BLaER1 (cell line): ENCODE data around the gene PLEKHD1.
"Not testable (repeated sequence)": the region's sequence is repeated elsewhere in the genome, so short reads cannot be mapped to it uniquely, and the experiment has no call there.

Experiments
- H3K27ac ChIP-seq: shearing (Covaris generic); formaldehyde crosslinking; 2 replicates; pipeline ENCODE4 v1.8.1; 2022
- H3K27me3 ChIP-seq: shearing (Covaris generic); formaldehyde crosslinking; 2 replicates; pipeline ENCODE4 v1.8.1; 2022
- H3K36me3 ChIP-seq: shearing (Covaris generic); formaldehyde crosslinking; 2 replicates; pipeline ENCODE4 v1.8.1; 2022
- H3K4me1 ChIP-seq: shearing (Covaris generic); formaldehyde crosslinking; 2 replicates; pipeline ENCODE4 v1.8.1; 2022
- H3K4me2 ChIP-seq: shearing (Covaris generic); formaldehyde crosslinking; 2 replicates; pipeline ENCODE4 v1.8.1; 2022
- H3K4me3 ChIP-seq: shearing (Covaris generic); formaldehyde crosslinking; 2 replicates; pipeline ENCODE4 v1.8.1; 2022
- H3K9ac ChIP-seq: shearing (Covaris generic); formaldehyde crosslinking; 2 replicates; pipeline ENCODE4 v1.8.1; 2022
- H3K9me3 ChIP-seq: shearing (Covaris generic); formaldehyde crosslinking; 2 replicates; pipeline ENCODE4 v1.8.1; 2022
- H4K20me1 ChIP-seq: shearing (Covaris generic); formaldehyde crosslinking; 2 replicates; pipeline ENCODE4 v1.8.1; 2022
- Cebpa-rat ChIP-seq: shearing (Covaris generic); IDR thresholded peaks from 2 replicates; pipeline ENCODE4 v1.8.1; 2022

Gene PLEKHD1

DNA sequence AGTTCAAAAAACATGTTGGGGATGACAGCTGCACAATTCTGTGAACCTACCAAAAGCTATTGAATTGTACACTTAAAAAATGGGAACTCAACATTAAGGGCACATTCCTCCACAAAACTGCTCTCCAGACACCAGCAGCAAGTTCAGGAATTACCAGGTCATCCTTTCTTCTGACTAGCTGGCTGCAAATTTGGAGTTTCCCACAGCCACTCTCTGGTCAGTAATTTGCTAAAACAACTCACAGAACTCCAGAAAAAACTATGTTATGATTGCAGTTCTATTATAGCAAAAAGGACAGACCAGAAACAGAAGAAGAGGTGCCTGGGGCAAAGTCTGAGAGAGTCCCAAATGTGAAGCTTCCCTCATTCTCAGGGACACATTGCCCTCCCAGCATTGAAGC, 20.1 kb upstream of the PLEKHD1 start:
- no peak overlapping the region for H3K4me2 ChIP-seq
- no peak overlapping the region for H3K27ac ChIP-seq
- H3K4me1 ChIP-seq, result peaks cover 19% of the 10 kb centered on the region

DNA sequence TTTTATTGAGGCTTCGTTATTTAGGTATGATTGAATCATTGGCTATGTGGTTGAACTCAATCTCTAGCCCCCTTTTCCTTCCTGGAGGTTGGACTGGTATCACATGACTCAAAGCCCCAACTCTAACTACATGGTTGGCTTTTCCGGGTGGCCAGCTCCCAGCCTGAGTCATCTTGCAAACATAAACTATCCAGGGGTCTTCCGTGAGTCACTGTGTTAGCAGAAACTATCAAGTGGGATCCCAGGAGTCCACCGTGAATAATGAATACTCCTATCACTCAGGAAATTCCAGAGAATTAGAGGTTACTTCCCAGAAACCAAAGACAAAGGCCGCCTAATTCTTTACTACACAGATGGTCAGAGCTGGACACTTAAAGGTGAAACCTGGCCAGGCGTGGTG, 19.7 kb upstream of the PLEKHD1 start:
- Histone ChIP-seq H3K27ac (no peak overlapping the region), H3K27me3 (no peaks in the 10 kb centered on the region), H3K36me3 (peaks cover 11% of the 10 kb centered on the region; the same call in 1 of the 2 replicates), H4K20me1 (peaks cover 8% of the 10 kb centered on the region; the same call in 1 of the 2 replicates), H3K4me2 (no peak overlapping the region), H3K4me3 (no peak overlapping the region), H3K9ac (no peak overlapping the region), H3K9me3 (no peaks in the 10 kb centered on the region), H3K4me1 (peaks cover 19% of the 10 kb centered on the region)
- no peak for TF ChIP-seq Cebpa-rat

More for the DNA sequence above, 20.1 kb upstream of the PLEKHD1 start:
- Histone ChIP-seq H3K9ac (no peak overlapping the region), H4K20me1 (peaks cover 8% of the 10 kb centered on the region; the same call in 1 of the 2 replicates), H3K36me3 (peaks cover 11% of the 10 kb centered on the region), H3K9me3 (no peaks in the 10 kb centered on the region), H3K4me3 (no peak overlapping the region), H3K27me3 (no peaks in the 10 kb centered on the region)
- TF ChIP-seq Cebpa-rat, result no peak

DNA sequence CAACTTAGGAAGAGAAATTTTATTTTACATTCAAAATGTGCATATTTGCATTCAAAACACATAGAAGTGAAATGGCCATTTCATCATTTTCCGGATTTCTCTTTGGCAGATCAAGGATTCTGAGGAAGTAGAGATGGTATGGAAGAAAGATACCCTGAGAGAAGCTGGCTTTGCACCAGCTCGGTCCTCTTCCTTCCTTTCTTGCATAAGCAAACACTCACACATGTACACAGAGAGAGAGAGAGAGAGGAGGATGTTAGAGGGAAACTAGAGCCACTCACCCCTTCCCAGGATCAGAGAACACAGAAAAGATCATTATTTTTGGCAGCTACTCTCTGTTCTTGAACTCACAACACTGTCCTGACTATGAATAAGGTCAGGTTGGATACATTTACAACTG, 15.6 kb upstream of the PLEKHD1 start:
- Histone ChIP-seq H3K9me3 (no peaks in the 10 kb centered on the region), H3K27me3 (no peaks in the 10 kb centered on the region), H3K36me3 (0 out of 2 replicates have a peak, but pooled peaks cover 4% of the 10 kb centered on the region), H3K9ac (no peak overlapping the region), H4K20me1 (no peaks in the 10 kb centered on the region), H3K4me2 (no peak overlapping the region), H3K4me1 (no peaks in the 10 kb centered on the region), H3K4me3 (no peak overlapping the region), H3K27ac (no peak overlapping the region)
- TF ChIP-seq Cebpa-rat, result no peak

DNA sequence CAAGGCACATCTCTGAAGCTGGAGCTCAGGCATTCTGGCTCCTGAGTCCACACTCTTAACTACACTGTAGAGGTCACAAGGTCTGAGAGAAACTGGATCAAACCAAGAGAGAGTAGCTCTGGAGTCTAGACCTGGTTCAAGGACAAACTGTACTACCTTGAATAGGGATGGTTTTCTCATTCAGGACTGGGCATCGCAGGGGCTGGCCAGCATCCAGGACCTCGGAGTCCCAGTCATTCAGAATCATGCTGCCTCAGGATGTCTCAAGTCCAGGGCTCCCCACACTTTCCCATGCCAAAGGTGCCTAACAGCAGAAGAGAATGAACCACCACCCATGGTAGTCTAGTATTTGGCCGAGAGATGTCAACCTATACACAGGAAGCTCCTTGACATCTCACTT, 13.1 kb upstream of the PLEKHD1 start:
- Histone ChIP-seq H3K9ac (no peak overlapping the region), H3K36me3 (no peaks in the 10 kb centered on the region), H4K20me1 (no peaks in the 10 kb centered on the region), H3K27ac (no peak overlapping the region), H3K9me3 (no peaks in the 10 kb centered on the region), H3K4me2 (no peak overlapping the region), H3K4me3 (no peak overlapping the region), H3K4me1 (peaks cover 11% of the 10 kb centered on the region), H3K27me3 (no peaks in the 10 kb centered on the region)
- no peak for TF ChIP-seq Cebpa-rat

DNA sequence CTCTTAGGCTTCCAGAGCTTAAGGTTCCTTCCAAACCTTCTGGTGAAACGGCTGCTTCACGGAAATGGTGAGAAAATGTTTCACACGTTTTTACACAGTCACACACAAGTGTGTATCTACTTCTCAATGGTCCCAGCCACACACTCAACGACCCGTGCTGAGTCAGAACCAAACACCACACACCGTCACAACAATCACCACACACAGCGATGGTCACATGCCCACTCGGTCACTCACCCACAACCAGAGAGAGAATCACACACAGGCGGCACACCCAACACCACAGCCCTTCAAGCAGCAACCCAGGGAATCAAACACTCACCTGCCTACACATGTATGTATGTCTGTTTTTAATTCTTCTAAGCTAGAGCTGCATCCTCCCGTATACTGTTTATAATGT, 12.6 kb upstream of the PLEKHD1 start:
- H3K9me3 ChIP-seq, result no peaks in the 10 kb centered on the region
- no peaks in the 10 kb centered on the region for H4K20me1 ChIP-seq
- no peak overlapping the region for H3K4me2 ChIP-seq
- peaks cover 11% of the 10 kb centered on the region for H3K4me1 ChIP-seq
- H3K27ac ChIP-seq, result no peak overlapping the region
- TF ChIP-seq Cebpa-rat, result no peak
- no peak overlapping the region for H3K4me3 ChIP-seq
- H3K9ac ChIP-seq, result no peak overlapping the region
- no peaks in the 10 kb centered on the region for H3K36me3 ChIP-seq
- H3K27me3 ChIP-seq, result no peaks in the 10 kb centered on the region

DNA sequence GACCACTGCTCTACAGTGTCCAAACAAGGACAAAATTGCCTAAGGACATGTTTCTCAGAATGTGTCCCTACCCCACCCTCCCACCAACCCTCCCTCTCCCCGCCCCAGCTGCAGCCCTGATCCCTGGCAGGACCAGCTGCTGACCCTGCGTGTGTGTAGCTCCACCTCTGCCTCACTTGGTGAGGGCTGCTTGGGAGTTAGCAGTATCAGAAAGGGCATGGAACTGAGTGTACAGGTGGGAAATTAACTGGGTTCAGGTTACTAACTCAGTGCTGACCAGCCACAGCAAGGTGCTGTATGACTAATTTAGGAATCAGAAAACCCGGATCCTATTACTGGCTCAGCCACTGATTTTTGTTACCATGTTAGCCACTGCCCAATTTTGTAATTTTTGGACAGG, 11.3 kb upstream of the PLEKHD1 start:
- H3K4me3 ChIP-seq, result no peak overlapping the region
- H3K4me2 ChIP-seq, result no peak overlapping the region
- H3K36me3 ChIP-seq, result no peaks in the 10 kb centered on the region
- H3K4me1 ChIP-seq, result peaks cover 11% of the 10 kb centered on the region
- no peak for TF ChIP-seq Cebpa-rat
- H3K9ac ChIP-seq, result no peak overlapping the region
- H3K27me3 ChIP-seq, result no peaks in the 10 kb centered on the region
- H4K20me1 ChIP-seq, result no peaks in the 10 kb centered on the region
- H3K27ac ChIP-seq, result no peak overlapping the region
- no peaks in the 10 kb centered on the region for H3K9me3 ChIP-seq

DNA sequence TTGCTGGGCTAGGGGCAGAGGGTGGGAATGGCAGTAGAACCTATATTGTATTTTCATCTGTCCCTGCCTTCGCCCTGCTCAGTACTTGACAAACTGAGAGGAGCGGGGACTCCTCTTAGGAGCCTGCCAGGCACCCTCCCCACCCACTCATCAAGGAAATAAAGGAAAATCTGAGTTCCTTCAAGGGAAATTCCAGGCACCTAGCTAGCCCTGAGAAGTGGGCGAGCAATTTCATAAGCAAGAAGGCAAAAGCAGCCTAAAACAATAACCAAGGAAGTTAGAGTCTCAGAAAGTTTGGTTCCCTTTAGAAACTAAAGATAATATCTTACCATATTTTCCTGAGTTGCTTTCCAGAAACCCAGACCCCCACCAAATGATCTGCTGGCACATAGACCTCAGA, 10.6 kb upstream of the PLEKHD1 start:
- Histone ChIP-seq H3K27me3 (no peaks in the 10 kb centered on the region), H3K4me3 (no peak overlapping the region), H3K27ac (no peak overlapping the region), H3K4me1 (peaks cover 11% of the 10 kb centered on the region), H4K20me1 (no peaks in the 10 kb centered on the region), H3K36me3 (no peaks in the 10 kb centered on the region), H3K4me2 (no peak overlapping the region), H3K9me3 (no peaks in the 10 kb centered on the region), H3K9ac (no peak overlapping the region)
- no peak for TF ChIP-seq Cebpa-rat

DNA sequence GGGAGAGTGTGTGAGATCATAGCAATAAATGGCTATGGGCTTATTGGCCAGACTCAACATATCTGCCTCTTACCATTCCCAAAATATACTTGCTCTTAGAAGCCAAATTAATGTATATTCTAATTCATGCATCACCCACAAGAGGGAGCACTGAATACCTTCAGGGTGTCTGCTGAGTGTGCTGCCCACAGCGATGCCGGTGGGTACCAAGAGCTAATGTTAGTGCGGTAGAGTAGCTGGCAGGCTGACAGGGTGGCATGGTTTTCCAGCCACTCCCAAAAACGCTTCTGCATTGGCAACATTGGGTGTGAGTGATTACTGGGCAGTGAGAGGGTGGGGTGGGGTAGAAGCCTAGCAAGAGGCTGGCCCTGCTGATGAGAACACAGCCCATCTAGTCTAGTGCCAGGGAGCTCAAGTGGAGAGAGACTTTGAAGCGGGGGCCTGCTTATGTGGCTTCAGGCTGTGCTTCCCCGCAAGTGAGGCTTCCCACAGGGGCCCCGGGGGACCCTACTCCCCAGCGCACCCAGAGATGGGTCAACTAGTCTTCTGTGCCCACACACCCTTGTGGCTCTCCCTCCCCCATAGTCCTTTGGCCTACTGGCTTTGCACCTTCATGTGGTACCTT, 9.2 kb upstream of the PLEKHD1 start:
- no peak for TF ChIP-seq Cebpa-rat
- Histone ChIP-seq H3K36me3 (no peaks in the 10 kb centered on the region), H4K20me1 (no peaks in the 10 kb centered on the region), H3K9me3 (no peaks in the 10 kb centered on the region), H3K27me3 (no peaks in the 10 kb centered on the region), H3K9ac (no peak overlapping the region), H3K4me1 (peaks cover 11% of the 10 kb centered on the region), H3K4me2 (peak overlapping the region; percentile 42), H3K27ac (no peak overlapping the region), H3K4me3 (no peak overlapping the region)

DNA sequence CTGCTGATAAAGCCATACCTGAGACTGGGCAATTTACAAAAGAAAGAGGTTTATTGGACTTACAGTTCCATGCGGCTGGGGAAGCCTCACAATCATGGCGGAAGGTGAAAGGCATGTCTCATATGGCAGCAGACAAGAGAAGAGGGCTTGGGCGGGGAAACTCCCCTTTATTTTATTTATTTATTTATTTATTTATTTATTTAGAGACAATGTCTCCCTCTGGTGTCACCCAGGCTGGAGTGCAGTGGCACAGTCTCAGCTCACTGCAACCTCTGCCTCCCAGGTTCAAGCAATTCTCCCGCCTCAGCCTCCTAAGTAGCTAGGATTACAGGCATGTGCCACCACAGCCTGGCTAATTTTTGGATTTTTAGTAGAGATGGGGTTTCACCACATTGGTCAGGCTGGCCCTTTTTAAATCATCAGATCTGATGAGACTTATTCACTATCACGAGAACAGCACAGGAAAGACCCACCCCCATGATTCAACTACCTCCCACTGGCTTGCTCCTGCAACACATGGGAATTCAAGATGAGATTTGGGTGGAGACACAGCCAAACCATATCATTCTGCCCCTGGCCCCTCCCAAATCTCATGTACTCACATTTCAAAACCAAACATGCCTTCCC, 7.6 kb upstream of the PLEKHD1 start:
- not testable (repeated sequence) for H3K9ac ChIP-seq, H3K36me3 ChIP-seq, H3K9me3 ChIP-seq, H4K20me1 ChIP-seq, H3K27ac ChIP-seq, H3K27me3 ChIP-seq, H3K4me3 ChIP-seq, H3K4me2 ChIP-seq
- peaks cover 27% of the 10 kb centered on the region for H3K4me1 ChIP-seq

DNA sequence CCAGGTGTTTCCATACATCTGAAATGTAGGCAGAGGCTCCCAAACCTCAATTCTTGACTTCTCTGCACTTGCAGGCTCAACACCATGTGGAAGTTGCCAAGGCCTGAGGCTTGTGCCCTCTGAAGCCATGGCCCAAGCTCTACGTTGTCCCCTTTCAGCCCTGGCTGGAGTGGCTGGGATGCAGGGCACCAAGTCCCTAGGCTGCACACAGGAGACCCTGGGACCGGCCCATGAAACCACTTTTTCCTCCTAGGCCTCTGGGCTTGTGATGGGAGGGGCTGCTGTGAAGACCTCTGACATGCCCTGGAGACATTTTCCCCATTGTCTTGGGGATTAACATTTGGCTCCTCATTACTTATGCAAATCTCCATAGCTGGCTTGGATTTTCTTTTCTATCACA, 6.5 kb upstream of the PLEKHD1 start:
- not testable (repeated sequence) for H3K4me2 ChIP-seq, H3K36me3 ChIP-seq, H3K9me3 ChIP-seq, H3K4me3 ChIP-seq, H3K27me3 ChIP-seq, H3K27ac ChIP-seq, H3K9ac ChIP-seq
- Histone ChIP-seq H4K20me1 (peaks cover 12% of the 10 kb centered on the region; the same call in 1 of the 2 replicates), H3K4me1 (peaks cover 38% of the 10 kb centered on the region)

DNA sequence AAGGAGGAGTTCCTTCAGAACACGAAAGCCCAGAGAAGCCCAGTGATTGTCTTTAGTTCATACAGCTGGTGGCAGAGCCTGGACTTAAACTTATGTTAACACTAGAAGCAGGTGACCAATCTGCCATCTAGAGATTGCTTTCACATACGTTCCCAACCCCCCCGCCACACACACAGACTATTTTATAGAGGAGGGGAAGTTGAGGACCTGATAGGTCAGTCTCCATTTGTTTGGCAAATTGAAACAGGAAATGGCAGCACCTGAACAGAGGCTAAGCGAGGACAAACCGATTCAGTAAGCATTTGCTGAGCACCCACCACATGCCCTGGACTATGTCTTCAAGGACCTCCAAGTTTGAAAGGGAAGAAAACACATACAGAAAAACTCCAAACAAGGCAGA, 4.8 kb upstream of the PLEKHD1 start:
- Histone ChIP-seq H3K4me1 (peaks cover 52% of the 10 kb centered on the region), H3K4me3 (no peak overlapping the region), H3K9ac (no peak overlapping the region), H3K4me2 (no peak overlapping the region), H4K20me1 (peaks cover 28% of the 10 kb centered on the region; the same call in 1 of the 2 replicates), H3K27ac (no peak overlapping the region), H3K27me3 (peaks cover 25% of the 10 kb centered on the region), H3K36me3 (no peaks in the 10 kb centered on the region), H3K9me3 (no peaks in the 10 kb centered on the region)
- no peak for TF ChIP-seq Cebpa-rat
